D721Med (cell line): ENCODE results near the gene ASB15.

Source experiments
- DNase-seq: peaks from one replicate; pipeline ENCODE4 v3.0.0; 2011; ENCODE audit warnings: low spot score; ENCODE audit not compliant: insufficient read length
- FAIRE-seq: peaks from 2 replicates; lab custom pipeline; 2011; peaks lifted over from hg19 to GRCh38; lab: Jason Lieb, UNC
- TF ChIP-seq, protein P1 (sequence below): IDR thresholded peaks from 2 replicates; pipeline ENCODE4 v1.5.1; 2012; ENCODE audit warnings: mild to moderate bottlenecking, control low read depth; ENCODE audit not compliant: insufficient read depth; ENCODE audit errors: missing control alignments

The ASB15 gene

DNA sequence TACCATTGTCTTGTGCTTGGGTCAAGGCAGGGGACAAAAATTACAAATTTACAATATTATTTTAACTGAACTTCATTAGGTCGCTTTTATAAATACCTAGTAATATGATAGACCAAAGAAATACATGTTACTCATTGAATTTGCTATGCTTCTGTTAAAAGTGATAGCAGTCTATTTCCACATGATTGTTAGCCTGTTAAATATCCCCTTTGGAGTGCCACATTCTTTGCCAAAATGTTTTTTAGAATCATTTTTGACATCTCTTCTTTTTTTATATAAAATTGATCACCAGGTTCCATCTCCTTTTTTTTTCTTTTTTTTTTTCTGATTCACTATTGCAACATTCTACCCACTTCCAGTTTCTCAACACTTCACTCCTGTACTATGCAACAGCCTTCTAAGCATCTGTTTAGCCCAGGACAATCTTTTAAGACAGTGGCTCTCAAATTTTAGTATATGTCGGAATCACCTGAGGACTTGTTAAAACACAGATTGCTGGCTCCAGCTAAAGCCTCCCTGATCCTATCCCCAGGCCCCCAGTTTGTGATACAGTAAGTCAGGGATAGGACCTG is 27.6 kb upstream of the ASB15 start:
- FAIRE-seq (no peak), DNase-seq (no peak)
- TF ChIP-seq, protein P1, sequence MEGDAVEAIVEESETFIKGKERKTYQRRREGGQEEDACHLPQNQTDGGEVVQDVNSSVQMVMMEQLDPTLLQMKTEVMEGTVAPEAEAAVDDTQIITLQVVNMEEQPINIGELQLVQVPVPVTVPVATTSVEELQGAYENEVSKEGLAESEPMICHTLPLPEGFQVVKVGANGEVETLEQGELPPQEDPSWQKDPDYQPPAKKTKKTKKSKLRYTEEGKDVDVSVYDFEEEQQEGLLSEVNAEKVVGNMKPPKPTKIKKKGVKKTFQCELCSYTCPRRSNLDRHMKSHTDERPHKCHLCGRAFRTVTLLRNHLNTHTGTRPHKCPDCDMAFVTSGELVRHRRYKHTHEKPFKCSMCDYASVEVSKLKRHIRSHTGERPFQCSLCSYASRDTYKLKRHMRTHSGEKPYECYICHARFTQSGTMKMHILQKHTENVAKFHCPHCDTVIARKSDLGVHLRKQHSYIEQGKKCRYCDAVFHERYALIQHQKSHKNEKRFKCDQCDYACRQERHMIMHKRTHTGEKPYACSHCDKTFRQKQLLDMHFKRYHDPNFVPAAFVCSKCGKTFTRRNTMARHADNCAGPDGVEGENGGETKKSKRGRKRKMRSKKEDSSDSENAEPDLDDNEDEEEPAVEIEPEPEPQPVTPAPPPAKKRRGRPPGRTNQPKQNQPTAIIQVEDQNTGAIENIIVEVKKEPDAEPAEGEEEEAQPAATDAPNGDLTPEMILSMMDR = no peak

GRCh38 chr7:123579416-123579815 is 22.2 kb upstream of the ASB15 start:
- TF ChIP-seq, protein P1 = no peak
- DNase-seq = no peak
- no peak for FAIRE-seq

DNA sequence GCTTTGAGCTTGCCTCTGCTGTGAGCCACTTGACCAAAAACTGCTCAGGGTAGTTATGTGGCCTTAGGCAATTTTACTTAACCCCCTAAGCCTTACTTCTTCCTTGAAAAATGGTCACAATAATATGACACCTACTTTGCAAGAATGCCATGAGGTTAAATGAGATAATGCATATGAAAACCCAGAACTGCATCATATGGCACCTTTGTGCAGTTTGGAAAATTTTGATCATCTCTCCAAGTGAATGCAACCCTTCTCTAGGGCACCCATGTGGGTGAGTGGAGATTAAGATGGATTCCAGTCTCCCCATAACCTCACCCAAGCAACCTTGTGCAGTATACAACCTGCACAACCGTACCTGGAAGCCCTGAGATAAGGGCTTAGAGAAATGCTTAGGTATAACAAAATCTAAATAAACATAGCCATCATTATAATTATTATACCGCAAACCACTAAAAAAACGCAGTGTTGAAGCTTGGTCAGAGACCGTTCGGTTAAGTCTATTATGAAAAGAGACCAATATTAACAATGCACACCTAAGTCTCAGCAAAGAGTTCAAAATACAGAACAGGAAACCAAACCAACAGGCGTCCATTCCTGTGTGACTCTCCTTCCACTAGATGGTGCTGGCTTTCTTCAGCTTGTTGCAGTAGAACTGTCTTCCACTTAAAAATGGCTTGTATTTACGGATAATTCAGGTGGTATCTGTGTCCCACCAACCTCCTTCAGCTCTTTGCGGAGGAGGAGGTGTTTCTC is 21.0 kb upstream of the ASB15 start:
- TF ChIP-seq, protein P1 = peak; percentile 54
- FAIRE-seq = no peak

GRCh38 chr7:123581162-123581459 is 20.5 kb upstream of the ASB15 start:
- DNase-seq (no peak), FAIRE-seq (no peak)
- TF ChIP-seq, protein P1 = no peak

More for the DNA sequence above, 21.0 kb upstream of the ASB15 start:
- no peak for DNase-seq

GRCh38 chr7:123583821-123584220 is 17.8 kb upstream of the ASB15 start:
- TF ChIP-seq, protein P1 = no peak
- DNase-seq (no peak), FAIRE-seq (no peak)

DNA sequence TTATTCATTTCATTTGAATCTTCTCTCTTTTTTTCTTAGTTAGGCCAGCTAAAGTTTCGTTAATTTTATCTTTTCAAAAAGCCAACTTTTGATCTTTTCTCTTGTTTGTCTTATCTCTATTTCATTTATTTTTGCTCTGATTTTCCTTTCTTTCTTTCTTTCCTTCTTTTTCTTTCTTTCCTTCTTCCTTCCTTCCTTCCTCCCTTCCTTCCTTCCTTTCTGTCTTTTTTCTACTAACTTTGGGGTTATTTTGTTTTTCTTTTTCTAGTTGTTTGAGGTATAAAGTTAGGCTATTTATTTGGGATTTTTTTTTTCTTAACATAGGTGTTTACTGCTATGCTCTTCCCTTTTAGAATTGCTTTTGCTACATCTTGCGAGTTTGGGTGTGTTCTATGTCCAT is 13.2 kb upstream of the ASB15 start:
- no peak for DNase-seq
- no peak for FAIRE-seq
- TF ChIP-seq, protein P1 = no peak

DNA sequence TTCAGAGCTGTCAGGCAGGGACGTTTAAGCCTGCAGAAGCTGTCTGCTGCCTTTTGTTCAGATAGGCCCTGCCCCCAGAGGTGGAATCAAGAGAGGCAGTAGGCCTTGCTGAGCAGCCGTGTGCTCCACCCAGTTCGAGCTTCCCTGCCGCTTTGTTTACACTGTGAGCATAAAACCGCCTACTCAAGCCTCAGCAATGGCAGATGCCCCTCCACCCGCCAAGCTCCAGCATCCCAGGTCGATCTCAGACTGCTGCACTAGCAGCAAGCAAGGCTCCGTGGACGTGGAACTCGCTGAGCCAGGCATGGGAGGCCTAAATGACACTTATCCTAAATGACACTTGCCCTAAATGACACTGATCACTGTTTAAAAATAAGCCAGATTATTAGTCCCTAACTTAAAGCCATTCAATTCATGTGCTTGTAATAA is 6.8 kb upstream of the ASB15 start:
- DNase-seq (no peak), FAIRE-seq (no peak)
- TF ChIP-seq, protein P1 = no peak
